Caco-2 (cell line): ENCODE data around the gene AKR1C3. TPM values are rescaled to one million over a fixed set of nuclear protein-coding genes. Genes with fewer than 3 reads are reported as not detected.

Experiments
- BruUV-seq: library from RNA; stranded (reverse); fragments of 400-500 nt; replicated peaks from 2 replicates; lab custom pipeline; 2021; lab: Mats Ljungman, UMichigan
- CTCF ChIA-PET: fragments of 300-600 bp; sonication (Branson Sonifier 250); formaldehyde crosslinking; loops from one replicate; lab custom pipeline; 2022; ENCODE audit warnings: antibody characterized with exemption; lab: Charles Lee
- POLR2A ChIA-PET: fragments of 300-600 bp; sonication (Branson Sonifier 250); formaldehyde crosslinking; loops from one replicate; lab custom pipeline; 2022; ENCODE audit warnings: antibody characterized with exemption; lab: Charles Lee
- DNase-seq, 2 experiments: peaks; one replicate each; pipeline versions ENCODE4 v3.0.0 to v3.0.0-alpha.2; 2020 to 2022
- H3K27me3 ChIP-seq: replicated peaks from 2 replicates; pipeline ENCODE4 v1.6.0; 2011; ENCODE audit warnings: low read length; ENCODE audit not compliant: control insufficient read depth, insufficient read depth
- H3K36me3 ChIP-seq: 2 replicates; pipeline ENCODE4 v1.5.1; 2011; ENCODE audit warnings: low read length; ENCODE audit not compliant: control insufficient read depth, insufficient read depth
- H3K4me1 ChIP-seq: fragments of 250-450 bp; sonication (Bioruptor Pico); 2 replicates; pipeline ENCODE4 v1.5.1; 2020; ENCODE audit warnings: mild to moderate bottlenecking
- H3K4me3 ChIP-seq: 2 replicates; pipeline ENCODE4 v1.5.1; 2011; ENCODE audit warnings: low read depth, mild to moderate bottlenecking, control low read depth, low read length
- H3K9me3 ChIP-seq: fragments of 250-450 bp; sonication (Bioruptor Pico); 2 replicates; pipeline ENCODE4 v1.5.1; 2020; ENCODE audit warnings: mild to moderate bottlenecking, moderate library complexity
- H3K27ac Mint-ChIP-seq: one replicate; pipeline ENCODE4 v1.8.0; 2022; ENCODE audit warnings: mixed read lengths; ENCODE audit not compliant: unreplicated experiment
- H3K27me3 Mint-ChIP-seq: one replicate; pipeline ENCODE4 v1.8.0; 2022; ENCODE audit warnings: mixed read lengths; ENCODE audit not compliant: insufficient read depth, unreplicated experiment
- H3K36me3 Mint-ChIP-seq: one replicate; pipeline ENCODE4 v1.8.0; 2022; ENCODE audit warnings: mild to moderate bottlenecking, mixed read lengths; ENCODE audit not compliant: insufficient read depth, unreplicated experiment
- H3K4me1 Mint-ChIP-seq: one replicate; pipeline ENCODE4 v1.8.0; 2022; ENCODE audit warnings: low read depth, mixed read lengths; ENCODE audit not compliant: unreplicated experiment
- H3K4me3 Mint-ChIP-seq: one replicate; pipeline ENCODE4 v1.8.0; 2022; ENCODE audit warnings: mild to moderate bottlenecking, moderate library complexity, mixed read lengths; ENCODE audit not compliant: unreplicated experiment
- H3K9me3 Mint-ChIP-seq: one replicate; pipeline ENCODE4 v1.8.0; 2022; ENCODE audit warnings: mixed read lengths; ENCODE audit not compliant: unreplicated experiment
- CTCF ChIP-seq, 2 experiments: fragments of 200-600 bp in 1 of 2; IDR thresholded peaks; 1 replicate in 1 of 2; 2 replicates in 1 of 2; pipeline versions ENCODE4 v1.5.1 to v1.8.0; 2011 to 2022; ENCODE audit warnings: antibody characterized with exemption in 1 of 2, control low read depth in 1 of 2, inconsistent platforms in 1 of 2, low read depth in 1 of 2, low read length in 1 of 2, mild to moderate bottlenecking in 1 of 2, moderate library complexity in 1 of 2; ENCODE audit not compliant: insufficient read depth in 1 of 2, severe bottlenecking in 1 of 2, unreplicated experiment in 1 of 2
- intact Hi-C: fragments of 100-400 bp; cut with micrococcal nuclease; formaldehyde crosslinking; loops from one replicate; pipeline ENCODE4 v1.10.0; 2022; ENCODE audit not compliant: unreplicated experiment
- total RNA-seq: library from RNA; stranded (reverse); gene quantifications from 2 replicates; pipeline ENCODE4 v1.2.3, GENCODE V29; 2022

AKR1C3 gene
- total RNA-seq, 1 experiment from 2014 or later = 115 TPM

GRCh38 chr10:5103481-5103880 is 9.3 kb downstream of the AKR1C3 start:
- Histone ChIP-seq H3K4me3 (no peak overlapping the region), H3K4me1 (peaks cover 6% of the 10 kb centered on the region), H3K27me3 (no peaks in the 10 kb centered on the region), H3K36me3 (peaks cover 2% of the 10 kb centered on the region; the same call in 1 of the 2 replicates), H3K9me3 (no peaks in the 10 kb centered on the region; the same call in 1 of the 2 replicates)
- CTCF ChIA-PET = no interaction called here
- no peak for TF ChIP-seq CTCF (IDR thresholded peaks at IDR 0.05; ENCODE audit: insufficient read depth in 1 of 2, low read depth in 1 of 2, low read length in 1 of 2, severe bottlenecking in 1 of 2, unreplicated experiment in 1 of 2)
- H3K36me3 Mint-ChIP-seq = peaks cover 15% of the 10 kb centered on the region
- peaks cover 19% of the 10 kb centered on the region for H3K9me3 Mint-ChIP-seq
- POLR2A ChIA-PET = no interaction called here
- intact Hi-C loops = no loop called here
- no peak for DNase-seq
- H3K27ac Mint-ChIP-seq = no peak overlapping the region
- H3K4me3 Mint-ChIP-seq = no peak overlapping the region
- peaks cover 10% of the 10 kb centered on the region for H3K4me1 Mint-ChIP-seq
- BruUV-seq = no TSS peak
- no peaks in the 10 kb centered on the region for H3K27me3 Mint-ChIP-seq

GRCh38 chr10:5105626-5106025 is 11.4 kb downstream of the AKR1C3 start:
- Histone ChIP-seq H3K4me1 (no peaks in the 10 kb centered on the region), H3K4me3 (no peak overlapping the region), H3K36me3 (peaks cover 2% of the 10 kb centered on the region; the same call in 1 of the 2 replicates), H3K27me3 (no peaks in the 10 kb centered on the region), H3K9me3 (no peaks in the 10 kb centered on the region; the same call in 1 of the 2 replicates)
- Mint-ChIP-seq H3K27me3 (no peaks in the 10 kb centered on the region), H3K4me1 (no peaks in the 10 kb centered on the region), H3K36me3 (peaks cover 15% of the 10 kb centered on the region), H3K27ac (no peak overlapping the region), H3K9me3 (peaks cover 13% of the 10 kb centered on the region), H3K4me3 (no peak overlapping the region)
- CTCF ChIA-PET = no interaction called here
- intact Hi-C loops = loop anchor here (5.0 kb wide), 1 partner anchor 42 kb away; no protein-coding TSS in a partner anchor
- BruUV-seq = no TSS peak
- DNase-seq = no peak
- no peak for TF ChIP-seq CTCF (IDR thresholded peaks at IDR 0.05; ENCODE audit: insufficient read depth in 1 of 2, low read depth in 1 of 2, low read length in 1 of 2, severe bottlenecking in 1 of 2, unreplicated experiment in 1 of 2)
- POLR2A ChIA-PET = no interaction called here

- CTCF ChIA-PET = interaction anchor here (0.6 kb wide), 1 partner anchor 317 kb away, joined by 3 read pairs; no protein-coding TSS in a partner anchor
- no TSS peak for BruUV-seq
- Histone ChIP-seq H3K4me3 (no peak overlapping the region), H3K4me1 (no peaks in the 10 kb centered on the region), H3K9me3 (no peaks in the 10 kb centered on the region; the same call in 1 of the 2 replicates), H3K36me3 (peaks cover 2% of the 10 kb centered on the region; the same call in 1 of the 2 replicates), H3K27me3 (no peaks in the 10 kb centered on the region)
- Mint-ChIP-seq H3K4me3 (no peak overlapping the region), H3K4me1 (no peaks in the 10 kb centered on the region), H3K27me3 (no peaks in the 10 kb centered on the region), H3K9me3 (peaks cover 19% of the 10 kb centered on the region), H3K27ac (no peak overlapping the region), H3K36me3 (peaks cover 15% of the 10 kb centered on the region)
- intact Hi-C loops = loop anchor here (5.0 kb wide), 1 partner anchor 41 kb away; no protein-coding TSS in a partner anchor
- TF ChIP-seq CTCF (IDR thresholded peaks at IDR 0.05; ENCODE audit: insufficient read depth in 1 of 2, low read depth in 1 of 2, low read length in 1 of 2, severe bottlenecking in 1 of 2, unreplicated experiment in 1 of 2) = no peak
- DNase-seq = no peak
- POLR2A ChIA-PET = no interaction called here
Observed at GRCh38 chr10:5106553-5106952, 12.3 kb downstream of the AKR1C3 start.
